Breast epithelium (tissue), 3 donors: ENCODE data around the gene RHOC.

Experiments
- CTCF ChIP-seq, 3 donors: fragments of 450-650 bp; IDR thresholded peaks; one replicate each; pipeline ENCODE4 v1.5.1; 2016 to 2017; ENCODE audit warnings: antibody characterized with exemption in 3 of 3, mild to moderate bottlenecking in 3 of 3, moderate library complexity in 3 of 3
- POLR2A ChIP-seq: fragments of 450-650 bp; IDR thresholded peaks from one replicate; pipeline ENCODE4 v1.6.1; 2016; ENCODE audit warnings: antibody characterized with exemption, mild to moderate bottlenecking, moderate library complexity
- POLR2AphosphoS5 ChIP-seq, 3 donors: sonication (generic); formaldehyde crosslinking; IDR thresholded peaks; one replicate each; pipeline ENCODE4 v1.6.1; 2017; ENCODE audit warnings: antibody characterized with exemption in 3 of 3

GRCh38 chr1:112676543-112676942, 30.4 kb downstream of the RHOC start:
- TF ChIP-seq CTCF (IDR thresholded peaks at IDR 0.05) (no peak), POLR2A (no peak), POLR2AphosphoS5 (IDR thresholded peaks at IDR 0.05) (no peak)
